NCI-H82 treated with DMSO at 0.1 percent for 48 hours (cell line): ENCODE data around the gene IQCE.
"Not testable (repeated sequence)": the region's sequence is repeated elsewhere in the genome, so short reads cannot be mapped to it uniquely, and the experiment has no call there.

Experiments used
- DNase-seq: peaks from one replicate; lab custom pipeline; 2025; ENCODE audit not compliant: unreplicated experiment; lab: John Stamatoyannopoulos, UW

The IQCE gene

DNA sequence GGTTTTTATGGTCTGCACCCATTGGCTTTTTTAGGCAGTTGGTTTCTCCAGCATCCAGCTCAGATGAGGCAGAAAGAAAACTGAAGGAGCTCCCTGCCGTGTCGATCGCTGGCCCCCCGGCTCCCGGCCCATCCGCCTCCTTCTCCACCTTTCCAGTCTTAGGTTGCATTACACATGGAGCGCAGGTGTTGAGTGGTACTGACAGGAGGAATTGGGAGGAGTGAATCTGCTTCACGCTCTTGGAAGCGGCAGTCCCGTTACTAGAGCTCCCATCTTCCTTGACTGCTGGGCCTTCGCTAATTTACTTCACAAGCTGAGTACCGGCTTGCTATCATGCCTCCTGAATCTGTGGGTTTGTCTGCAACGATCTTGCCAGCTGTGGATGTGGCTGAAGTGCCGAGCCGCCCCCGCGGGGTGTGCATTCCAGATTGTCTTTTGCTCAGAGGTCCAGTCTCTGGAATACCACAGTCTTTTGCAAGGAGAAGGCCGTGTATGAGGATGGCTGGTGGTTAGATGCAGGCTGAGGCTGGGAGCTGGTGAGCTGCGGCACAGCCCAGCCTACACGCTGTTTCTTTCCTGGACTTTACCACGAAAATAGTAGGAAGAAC lies 17.1 kb downstream of the IQCE start:
- no peak for DNase-seq

DNA sequence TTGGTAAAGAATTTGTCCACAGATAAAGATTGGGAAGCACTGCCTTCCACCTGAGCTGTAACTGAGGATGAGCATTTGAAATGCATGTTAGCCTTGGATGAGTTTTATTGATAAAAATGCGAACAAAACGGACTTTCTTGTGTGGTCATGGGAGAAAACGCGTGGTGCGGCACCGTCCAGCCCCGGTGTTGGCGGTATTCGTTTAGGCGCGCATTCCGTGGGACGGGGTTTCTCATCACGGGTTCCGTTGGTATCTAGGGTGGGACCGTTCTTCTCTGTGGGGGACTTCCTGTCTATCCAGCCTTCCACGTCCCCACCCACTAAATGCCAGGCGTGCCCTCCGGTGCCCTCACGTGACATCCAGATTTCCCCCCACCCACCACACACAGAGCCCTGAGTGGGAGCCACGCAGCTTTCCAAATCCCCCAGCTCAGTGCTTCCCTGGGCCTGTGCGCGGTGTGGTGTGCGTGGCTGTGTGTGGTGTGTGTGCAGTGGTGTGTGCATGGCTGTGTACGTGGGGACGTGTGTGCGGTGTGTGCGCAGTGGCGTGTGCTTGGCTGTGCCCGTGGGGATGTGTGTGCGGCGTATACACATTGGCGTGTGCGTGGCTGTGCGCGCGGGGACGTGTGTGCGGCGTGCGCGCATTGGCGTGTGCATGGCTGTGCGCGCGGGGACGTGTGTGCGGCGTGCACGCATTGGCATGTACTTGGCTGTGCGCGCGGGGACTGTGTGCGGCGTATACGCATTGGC lies 18.1 kb downstream of the IQCE start:
- DNase-seq: no peak

DNA sequence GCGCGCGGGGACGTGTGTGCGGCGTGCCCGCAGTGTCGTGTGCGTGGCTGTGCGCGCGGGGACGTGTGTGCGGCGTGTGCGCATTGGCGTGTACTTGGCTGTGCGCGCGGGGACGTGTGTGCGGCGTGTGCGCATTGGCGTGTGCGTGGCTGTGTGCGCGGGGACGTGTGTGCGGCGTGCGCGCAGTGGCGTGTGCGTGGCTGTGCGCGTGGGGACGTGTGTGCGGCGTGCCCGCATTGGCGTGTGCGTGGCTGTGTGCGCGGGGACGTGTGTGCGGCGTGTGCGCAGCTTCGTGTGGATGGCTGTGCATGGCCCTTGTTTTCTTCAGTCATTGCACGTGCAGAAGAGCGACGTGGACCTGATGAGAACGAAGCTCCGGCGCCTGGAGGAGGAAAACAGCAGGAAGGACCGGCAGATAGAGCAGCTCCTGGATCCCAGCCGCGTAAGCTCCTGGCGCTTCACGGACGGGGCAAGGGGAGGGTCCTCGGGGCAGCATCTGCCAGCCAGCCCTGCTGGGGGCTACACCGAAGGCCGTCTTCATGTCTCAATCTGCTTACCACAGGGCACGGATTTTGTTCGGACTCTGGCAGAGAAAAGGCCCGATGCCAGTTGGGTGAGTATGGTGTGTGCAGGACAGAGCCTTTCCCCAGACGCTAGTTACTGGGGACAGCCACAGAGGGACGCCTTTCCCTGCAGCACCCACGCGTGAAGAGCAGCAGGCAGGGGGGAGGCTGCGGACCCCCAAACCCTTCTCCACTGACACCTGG lies 19.3 kb downstream of the IQCE start:
- no peak for DNase-seq

DNA sequence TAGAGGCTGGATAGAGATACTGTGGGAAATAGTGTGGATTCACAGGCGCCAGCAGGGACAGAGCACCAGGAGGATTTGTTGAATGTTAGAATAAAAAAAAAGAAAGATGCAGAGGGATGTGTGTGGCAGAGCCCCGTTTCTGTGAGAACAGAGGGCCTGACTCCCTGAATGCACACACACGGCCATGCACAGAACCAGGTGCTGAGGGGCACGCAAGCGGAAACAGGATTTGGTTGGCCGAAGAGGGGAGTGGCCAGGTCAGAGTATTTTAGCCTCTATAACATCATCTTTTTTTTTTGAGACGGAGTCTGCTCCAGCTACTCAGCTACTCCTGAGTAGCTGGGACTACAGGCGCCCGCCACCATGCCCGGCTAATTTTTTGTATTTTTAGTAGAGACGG lies 21.9 kb downstream of the IQCE start:
- no peak for DNase-seq

DNA sequence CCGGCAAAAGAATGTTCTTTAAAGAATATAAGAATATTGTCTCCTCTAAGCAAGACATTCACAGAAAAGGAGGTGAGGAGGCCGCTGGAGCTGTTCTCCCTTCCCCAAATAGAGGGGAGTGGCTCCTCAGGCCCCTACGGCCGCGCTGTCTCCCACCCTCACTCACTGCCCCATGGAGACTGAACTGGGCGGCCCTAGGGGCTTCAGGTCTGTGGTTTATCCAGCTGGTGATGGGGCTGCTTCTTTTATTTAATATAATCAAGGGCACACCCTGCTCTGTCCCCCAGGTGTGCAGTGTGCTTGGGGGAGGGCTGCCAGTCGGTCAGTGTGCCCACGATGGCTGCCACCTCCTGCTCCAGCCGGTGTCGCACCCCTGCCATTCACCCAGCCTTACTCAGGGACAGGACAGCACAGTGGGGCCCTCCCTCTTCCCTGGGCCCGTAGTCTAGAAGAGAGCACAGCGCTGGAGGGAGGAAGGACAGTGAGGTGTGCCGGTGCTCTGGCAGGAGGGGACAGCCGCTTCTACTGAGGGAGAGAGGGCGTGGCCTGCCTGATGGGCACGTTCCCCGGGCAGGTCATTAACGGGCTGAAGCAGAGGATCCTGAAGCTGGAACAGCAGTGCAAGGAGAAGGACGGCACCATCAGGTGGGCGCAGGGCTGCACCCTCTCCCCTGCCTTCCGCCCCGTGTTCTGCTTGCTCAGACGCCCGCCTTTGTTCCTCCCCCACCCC lies 23.4 kb downstream of the IQCE start:
- DNase-seq: no peak

DNA sequence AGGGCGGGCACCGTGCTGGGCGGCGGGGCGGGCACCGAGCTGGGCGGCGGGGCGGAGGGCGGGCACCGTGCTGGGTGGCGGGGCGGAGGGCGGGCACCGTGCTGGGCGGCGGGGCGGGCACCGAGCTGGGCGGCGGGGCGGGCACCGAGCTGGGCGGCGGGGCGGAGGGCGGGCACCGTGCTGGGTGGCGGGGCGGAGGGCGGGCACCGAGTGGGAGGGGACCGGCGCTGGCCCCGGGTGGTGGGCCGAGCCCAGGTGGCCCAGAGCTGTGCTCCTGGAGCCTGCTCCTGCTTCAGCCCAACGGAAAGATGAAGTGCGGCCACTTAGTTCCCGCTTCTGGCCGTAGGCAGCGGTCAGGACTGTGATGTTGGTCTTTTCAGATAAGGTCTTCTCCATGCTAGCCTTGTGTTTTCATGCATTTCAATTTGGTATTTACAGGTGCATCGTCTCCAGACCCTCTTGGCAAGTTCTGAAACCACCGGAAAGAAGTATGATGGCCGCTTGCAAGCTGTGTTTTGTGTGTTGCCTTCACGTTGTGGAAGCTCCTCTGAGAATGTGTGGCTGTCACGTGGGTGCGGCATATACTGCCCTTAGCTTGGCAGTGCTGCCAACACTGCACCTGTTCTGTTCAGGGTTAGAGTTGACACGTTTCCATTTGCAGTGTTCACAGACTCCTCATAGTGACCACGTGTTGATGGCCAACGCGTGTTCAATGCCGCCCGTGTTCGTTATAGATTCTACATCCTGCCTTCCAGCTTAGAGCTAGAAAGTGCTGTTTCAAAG lies 25.2 kb downstream of the IQCE start:
- no peak for DNase-seq

DNA sequence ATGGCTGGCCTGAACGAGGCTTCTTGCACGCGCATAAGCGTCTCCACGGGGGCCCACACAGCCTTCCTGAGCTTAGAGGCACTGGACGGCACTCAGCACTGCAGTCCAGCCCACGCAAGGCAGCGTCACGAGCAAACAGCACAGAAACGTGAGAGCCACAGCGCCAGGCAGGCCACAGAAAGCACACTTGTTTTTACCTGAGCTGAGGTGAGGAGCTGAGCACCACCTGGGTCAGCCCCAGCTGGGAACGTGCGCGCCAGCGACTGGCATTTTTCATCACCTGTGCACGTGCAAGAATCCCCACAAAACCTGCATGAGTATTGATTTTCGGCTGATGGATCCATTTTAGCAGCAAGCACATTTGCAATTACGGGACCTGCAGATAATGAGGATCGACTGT lies 26.7 kb downstream of the IQCE start:
- no peak for DNase-seq

DNA sequence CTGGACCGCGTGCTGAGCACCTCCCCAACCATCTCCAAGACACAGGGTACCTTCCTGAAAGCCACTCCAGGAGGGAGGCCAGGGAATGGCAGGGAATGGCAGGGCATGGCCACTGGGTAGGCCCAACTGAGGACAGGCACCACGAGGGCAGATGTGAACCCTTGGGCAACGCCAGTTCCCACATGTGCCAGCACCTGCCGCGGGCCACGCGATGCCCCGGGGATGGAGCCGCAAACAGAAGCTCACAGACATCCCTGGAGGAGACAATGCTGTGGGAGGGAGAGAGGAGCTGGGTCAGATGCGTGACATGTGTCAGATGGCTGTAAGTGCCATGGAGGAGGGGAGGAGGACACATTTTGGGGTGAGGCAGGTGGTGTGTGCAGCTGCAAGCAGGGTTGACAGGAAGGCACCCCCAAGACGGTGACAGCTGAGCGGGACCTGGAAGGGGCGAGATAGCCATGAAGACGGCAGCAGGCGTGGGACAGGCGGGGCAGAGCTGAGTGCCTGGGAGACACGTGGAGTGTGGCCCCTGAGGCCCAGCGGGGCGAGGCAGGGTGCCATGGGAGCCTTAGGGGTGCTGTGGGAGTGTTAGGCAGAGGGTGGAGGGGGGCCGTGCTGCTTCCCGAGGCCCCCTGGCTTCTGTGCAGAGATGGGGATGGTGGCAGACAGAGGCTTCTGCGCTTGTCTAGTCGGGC lies 27.7 kb downstream of the IQCE start:
- DNase-seq: no peak

DNA sequence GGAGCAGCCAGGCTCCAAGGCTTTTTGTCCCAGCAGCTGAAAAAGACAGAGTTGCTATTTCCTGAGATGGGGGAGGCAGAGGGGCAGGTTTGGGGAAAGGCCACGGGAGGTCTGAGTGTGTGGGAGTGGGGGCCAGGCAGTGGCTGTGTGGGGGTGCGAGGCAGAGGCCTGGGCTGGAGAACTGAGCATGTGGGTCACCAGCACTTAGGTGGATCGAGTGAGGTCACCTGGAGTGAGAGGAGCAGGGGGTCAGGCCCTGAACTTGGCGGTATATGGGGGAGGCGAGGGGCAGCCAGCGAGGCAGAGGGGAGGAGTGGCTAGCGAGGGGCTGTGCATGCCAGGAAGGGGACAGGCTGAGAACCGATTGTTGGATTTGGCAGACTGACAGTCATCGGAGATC lies 28.4 kb downstream of the IQCE start:
- no peak for DNase-seq

DNA sequence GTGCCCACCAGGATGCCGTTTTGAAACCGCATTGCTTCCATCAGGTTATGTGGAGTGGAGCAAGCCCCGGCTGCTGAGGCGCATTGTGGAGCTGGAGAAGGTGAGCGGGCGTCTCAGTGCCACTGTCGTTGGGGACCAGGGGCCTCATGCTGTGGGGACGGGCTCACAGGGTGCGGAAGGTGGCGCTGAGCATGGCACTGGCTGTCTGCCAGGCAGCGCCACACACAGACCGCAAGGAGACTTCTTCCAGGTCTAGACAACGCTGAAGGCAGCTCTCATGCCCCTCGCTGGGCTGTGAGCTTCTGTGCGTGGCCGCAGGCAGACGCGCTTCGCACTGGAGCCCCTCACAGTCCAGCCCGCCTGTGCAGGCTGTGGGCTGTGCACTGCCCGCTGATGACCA lies 29.0 kb downstream of the IQCE start:
- DNase-seq: no peak

DNA sequence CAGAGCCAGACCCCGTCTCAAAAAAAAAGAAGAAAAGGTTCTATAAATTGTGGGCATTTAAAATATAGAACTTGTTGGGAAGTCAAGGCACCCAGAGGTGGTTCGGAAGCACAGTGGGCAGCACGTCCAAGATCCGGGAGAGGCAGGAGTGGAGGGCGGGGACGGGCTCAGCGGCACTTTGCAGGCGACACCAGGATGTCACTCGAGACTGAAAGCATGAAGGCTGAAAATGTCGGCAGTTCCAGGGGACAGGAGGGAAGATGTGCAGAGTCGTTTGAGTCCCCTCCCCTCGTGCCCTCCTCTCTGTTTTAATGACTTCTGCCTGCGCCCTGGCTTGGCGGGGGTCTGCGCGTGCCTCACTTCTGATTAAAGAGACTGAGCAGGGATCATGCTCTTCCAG lies 30.6 kb downstream of the IQCE start:
- DNase-seq: no peak

DNA sequence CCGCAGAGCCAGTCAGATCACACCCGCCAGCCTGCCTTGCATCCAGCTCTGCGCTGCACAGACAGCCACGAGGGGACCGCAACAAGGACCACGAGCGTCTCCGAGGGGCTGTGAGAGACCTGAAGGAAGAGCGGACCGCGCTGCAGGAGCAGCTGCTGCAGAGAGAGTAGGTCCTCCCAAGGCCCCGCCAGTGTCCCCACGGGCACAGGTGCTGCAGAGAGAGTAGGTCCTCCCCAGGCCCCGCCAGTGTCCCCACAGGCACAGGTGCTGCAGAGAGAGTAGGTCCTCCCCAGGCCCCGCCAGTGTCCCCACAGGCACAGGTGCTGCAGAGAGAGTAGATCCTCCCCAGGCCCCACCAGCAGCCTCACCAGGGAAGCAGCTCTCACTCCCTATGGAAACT lies 31.2 kb downstream of the IQCE start:
- not testable (repeated sequence) for DNase-seq

DNA sequence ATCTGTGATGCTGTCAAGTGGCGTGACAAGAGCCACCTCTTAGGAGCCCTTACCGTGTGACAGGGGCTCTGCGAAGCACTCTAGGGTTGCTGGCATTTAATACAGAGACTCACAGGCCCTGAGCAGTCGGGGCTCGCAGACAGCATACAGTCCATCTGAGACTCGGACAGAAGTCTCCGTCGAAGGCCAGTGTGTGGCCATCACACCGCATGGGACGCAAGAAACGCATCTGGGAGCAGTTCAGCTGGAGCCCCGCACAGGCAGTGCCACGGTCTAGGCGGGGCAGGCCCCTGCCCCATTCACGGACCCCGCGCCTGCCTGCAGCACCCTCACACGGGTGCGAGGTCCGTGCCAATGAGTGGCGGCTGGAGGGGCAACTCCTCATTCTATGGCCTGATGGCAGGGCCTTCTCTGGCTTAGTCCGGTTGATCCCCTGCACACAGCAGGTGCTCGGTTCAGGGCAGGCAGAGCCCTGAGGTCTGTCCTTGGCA lies 33.6 kb downstream of the IQCE start:
- DNase-seq: no peak

DNA sequence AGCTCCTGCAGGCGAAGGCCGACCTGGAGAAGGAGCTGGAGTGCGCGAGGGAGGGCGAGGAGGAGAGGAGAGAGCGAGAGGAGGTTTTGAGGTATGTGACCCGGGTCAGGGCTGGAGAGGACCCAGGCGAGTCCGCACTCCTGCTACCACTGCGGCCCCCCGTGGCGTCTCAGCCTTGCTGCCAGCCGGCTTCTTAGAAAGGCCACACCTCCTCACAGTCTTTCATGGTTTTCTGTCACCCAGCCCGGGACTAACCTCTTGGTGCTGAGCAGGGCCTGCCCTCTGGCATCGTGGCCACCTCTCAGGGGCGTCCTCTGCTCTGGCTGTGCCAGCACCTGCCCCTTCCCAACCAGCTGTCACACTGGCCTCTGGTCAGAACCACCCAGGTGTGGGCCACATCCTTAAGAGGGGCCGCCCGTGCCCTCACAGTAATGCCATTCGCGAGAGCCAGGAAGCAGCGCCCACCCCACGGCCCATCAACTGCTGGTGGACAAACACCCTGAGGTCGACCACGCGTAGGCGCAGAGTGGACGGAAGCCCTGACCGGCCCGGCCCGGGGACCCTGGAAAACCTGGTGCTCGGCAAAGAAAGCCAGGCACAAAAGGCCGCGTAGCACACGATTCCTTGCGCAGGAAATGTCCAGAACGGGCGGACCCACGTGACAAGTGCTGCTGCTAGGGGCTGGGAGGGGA lies 34.4 kb downstream of the IQCE start:
- no peak for DNase-seq

DNA sequence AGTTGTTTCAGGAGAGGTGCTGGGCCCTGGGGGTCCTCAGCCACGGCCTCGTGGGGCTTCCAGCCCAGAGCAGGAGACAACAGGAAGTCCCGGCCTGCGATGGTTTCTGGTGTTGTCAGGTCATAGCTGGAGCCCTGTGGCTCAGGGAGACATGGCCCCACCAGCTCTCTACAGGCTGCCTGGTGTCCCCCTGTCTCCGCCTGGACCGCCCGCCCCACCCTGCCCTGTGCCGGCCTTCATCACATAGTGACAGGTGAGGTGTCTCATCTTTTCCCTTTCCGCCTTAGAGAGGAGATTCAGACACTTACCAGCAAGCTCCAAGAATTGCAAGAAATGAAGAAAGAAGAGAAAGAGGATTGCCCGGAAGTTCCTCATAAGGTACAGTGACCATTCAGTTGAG lies 35.8 kb downstream of the IQCE start:
- no peak for DNase-seq

DNA sequence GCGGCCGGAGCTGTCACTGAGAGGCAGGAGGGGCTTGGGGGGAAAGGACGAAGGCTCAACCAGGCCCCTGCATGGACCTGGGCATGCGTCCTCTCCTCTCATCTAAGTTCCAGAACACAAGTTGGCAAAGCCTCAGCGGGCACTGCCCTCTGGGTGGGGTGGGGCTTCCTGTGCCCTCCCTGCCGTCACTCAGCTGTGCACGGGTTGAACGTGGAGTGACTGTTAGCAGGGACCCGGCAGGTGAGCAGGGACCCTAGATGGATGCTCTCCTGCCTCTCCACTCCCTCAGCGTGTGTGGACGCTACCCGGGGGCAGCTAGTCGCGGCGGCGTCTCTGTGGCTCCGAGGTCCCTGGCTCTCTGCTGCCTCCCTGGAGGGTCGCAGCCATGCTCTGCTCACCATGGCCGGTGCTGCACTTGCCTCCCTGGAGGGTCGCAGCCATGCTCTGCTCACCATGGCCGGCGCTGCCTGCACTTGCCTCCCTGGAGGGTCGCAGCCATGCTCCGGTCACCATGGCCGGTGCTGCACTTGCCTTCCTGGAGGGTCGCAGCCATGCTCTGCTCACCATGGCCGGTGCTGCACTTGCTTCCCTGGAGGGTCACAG lies 36.6 kb downstream of the IQCE start:
- DNase-seq: no peak

DNA sequence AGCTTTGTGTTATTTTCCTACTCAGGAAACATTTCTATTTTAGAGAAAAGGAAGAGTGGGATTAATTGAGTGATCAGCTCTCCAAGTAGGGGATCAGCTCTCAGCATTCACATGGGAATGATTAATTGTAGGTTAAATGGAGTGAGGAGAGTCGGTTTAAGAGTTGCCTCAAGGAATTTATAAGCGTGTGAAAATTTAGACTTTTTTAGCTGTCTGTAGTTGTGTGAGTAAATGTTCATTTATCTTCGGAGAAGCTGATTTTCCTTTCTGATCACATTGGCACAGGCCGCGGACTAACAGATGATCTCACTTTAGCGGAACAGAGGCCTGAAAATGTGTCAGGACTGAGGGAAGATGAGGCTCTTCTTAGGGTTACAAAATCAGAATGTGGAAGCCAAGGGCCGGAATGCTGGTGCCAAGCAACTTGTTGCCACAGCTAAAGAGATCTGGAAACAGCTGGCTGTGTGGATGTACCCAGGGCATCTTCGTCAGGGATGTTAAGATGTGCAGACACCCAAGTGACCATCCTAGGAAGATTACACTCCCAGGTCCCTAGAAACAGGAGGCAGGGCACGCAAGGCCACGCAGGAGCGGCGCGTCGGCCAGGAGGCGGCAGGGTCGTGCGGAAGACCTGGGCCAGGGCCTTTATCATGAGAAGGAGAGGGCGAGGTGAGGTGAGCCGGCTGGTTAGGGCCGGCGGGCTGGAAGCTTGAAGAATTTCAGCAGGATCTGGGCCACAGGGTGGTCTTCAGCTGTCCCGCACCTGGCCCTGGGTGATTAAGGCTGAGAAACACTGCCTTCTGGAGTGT lies 37.9 kb downstream of the IQCE start:
- DNase-seq: no peak

DNA sequence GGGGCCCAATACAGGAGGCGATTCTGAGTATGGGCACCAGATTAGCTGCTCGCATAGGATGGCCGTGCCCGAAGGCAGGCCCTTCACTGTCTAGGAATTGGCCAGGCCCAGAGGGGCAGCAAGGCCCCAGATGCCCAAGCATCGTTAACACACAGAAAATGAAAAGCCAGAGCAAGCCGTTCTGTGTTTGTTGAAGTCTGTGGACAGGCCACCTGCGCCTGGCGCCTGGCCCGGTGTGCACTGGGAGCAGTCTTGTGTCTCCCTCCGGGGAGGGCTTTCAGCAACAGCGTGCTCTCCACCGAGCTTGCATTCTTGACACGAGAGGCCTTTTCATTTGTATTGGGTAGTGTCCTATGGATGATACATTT lies 38.5 kb downstream of the IQCE start:
- DNase-seq: no peak
